ENCODE data around the gene ELOVL3.

The ELOVL3 gene

DNA sequence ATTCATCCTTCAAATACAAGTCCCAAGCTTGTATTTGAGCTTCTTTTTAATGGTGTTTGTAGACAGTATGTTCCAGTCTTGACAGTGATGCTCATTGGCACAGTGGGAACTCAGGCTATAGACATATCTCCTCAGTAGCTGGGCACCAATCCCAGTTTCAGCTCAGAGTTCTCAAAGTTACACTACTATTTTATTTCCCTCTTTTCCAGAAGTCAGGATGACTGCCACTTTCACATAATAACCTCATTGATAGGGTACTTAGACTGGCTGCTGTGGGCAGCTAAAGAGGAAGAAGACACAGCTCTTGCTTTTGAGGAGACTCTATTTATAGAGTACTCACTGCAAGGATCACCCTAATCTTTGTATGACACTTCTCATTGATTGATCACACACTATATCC is 21.6 kb downstream of the ELOVL3 start:
- TF ChIP-seq, protein P1, sequence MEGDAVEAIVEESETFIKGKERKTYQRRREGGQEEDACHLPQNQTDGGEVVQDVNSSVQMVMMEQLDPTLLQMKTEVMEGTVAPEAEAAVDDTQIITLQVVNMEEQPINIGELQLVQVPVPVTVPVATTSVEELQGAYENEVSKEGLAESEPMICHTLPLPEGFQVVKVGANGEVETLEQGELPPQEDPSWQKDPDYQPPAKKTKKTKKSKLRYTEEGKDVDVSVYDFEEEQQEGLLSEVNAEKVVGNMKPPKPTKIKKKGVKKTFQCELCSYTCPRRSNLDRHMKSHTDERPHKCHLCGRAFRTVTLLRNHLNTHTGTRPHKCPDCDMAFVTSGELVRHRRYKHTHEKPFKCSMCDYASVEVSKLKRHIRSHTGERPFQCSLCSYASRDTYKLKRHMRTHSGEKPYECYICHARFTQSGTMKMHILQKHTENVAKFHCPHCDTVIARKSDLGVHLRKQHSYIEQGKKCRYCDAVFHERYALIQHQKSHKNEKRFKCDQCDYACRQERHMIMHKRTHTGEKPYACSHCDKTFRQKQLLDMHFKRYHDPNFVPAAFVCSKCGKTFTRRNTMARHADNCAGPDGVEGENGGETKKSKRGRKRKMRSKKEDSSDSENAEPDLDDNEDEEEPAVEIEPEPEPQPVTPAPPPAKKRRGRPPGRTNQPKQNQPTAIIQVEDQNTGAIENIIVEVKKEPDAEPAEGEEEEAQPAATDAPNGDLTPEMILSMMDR (IDR thresholded peaks at IDR 0.05): no peak

- TF ChIP-seq, protein P1 (IDR thresholded peaks at IDR 0.05): no peak
Measured at GRCh38 chr10:102254426-102254825, 28.3 kb downstream of the ELOVL3 start.

DNA sequence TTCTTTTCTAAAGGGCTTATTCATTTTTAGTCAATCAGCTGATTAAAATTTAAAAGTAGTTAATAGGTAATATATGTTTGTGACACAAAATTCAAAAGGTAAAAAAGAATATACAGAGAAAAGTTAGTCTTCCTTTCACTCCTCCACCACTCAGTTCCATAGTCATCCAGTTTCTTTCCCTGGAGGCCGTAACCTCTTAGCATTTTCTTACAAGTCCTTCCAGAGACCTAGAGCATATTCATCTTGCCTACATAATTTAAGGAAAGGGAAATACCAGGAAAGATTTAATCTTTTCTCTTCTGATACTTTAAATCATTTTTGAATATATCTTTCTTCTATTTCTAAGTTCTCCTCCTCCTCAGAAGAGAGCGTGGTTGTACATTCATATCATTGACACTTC is 29.3 kb downstream of the ELOVL3 start:
- TF ChIP-seq, protein P1 (IDR thresholded peaks at IDR 0.05): no peak

DNA sequence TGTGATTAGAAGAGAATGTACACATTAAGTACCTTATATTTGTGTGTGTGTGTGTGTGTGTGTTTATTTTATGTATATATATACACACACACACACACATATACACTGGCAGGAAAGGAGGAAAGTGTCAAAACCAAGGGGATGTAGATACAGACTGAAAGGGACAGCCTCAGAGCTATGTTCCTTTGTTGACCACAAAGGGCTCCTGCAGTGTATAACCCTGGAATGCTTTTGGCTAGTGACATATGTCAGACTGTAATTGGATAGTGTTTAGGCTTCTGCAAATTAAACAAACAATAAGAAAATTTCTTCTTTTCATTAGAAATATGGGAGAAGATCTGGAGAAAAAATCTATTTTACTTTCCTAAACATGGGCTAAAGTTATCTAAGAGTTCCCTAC is 35.1 kb downstream of the ELOVL3 start:
- TF ChIP-seq, protein P1 (IDR thresholded peaks at IDR 0.05): no peak

GRCh38 chr10:102261842-102262241 is 35.7 kb downstream of the ELOVL3 start:
- TF ChIP-seq, protein P1 (IDR thresholded peaks at IDR 0.05): no peak

- TF ChIP-seq, protein P1 (IDR thresholded peaks at IDR 0.05): no peak
Measured at GRCh38 chr10:102262744-102263370, 36.8 kb downstream of the ELOVL3 start.

- TF ChIP-seq, protein P1 (IDR thresholded peaks at IDR 0.05): no peak
Measured at GRCh38 chr10:102264371-102264770, 38.3 kb downstream of the ELOVL3 start.

- TF ChIP-seq, protein P1 (IDR thresholded peaks at IDR 0.05): no peak
Measured at GRCh38 chr10:102266670-102267069, 40.6 kb downstream of the ELOVL3 start.
